HepG2 (cell line): Measurements from ENCODE around the gene LIPC. TPM values are rescaled to one million over a fixed set of nuclear protein-coding genes. Genes with fewer than 3 reads are reported as not detected.

Experiments
- CBFB ChIP-seq: sonication (generic); formaldehyde crosslinking; IDR thresholded peaks from 2 replicates; pipeline ENCODE4 v1.4.0; 2020; ENCODE audit warnings: missing genetic modification reagents
- CCDC6 ChIP-seq: sonication (generic); formaldehyde crosslinking; IDR thresholded peaks from 2 replicates; pipeline ENCODE4 v1.8.1; 2022; ENCODE audit warnings: mild to moderate bottlenecking, missing genetic modification reagents, moderate library complexity
- FOSL2 ChIP-seq: sonication (generic); formaldehyde crosslinking; IDR thresholded peaks from 2 replicates; pipeline ENCODE4 v1.4.0; 2020; ENCODE audit warnings: missing genetic modification reagents
- HDAC6 ChIP-seq: fragments of 200-600 bp; sonication (generic); IDR thresholded peaks from 2 replicates; pipeline ENCODE4 v1.7.0; 2017; ENCODE audit warnings: mild to moderate bottlenecking, antibody characterized with exemption, low read length, low read depth
- HNRNPK ChIP-seq: fragments of 200-400 bp; formaldehyde crosslinking; IDR thresholded peaks from 2 replicates; pipeline ENCODE4 v1.6.1; 2018; ENCODE audit warnings: low read length, low read depth, moderate library complexity, mild to moderate bottlenecking; ENCODE audit not compliant: poor library complexity, severe bottlenecking
- HOMEZ ChIP-seq: IDR thresholded peaks from 2 replicates; pipeline ENCODE4 v1.6.1; 2016; ENCODE audit warnings: low read depth
- MLLT10 ChIP-seq: sonication (generic); formaldehyde crosslinking; IDR thresholded peaks from 2 replicates; pipeline ENCODE4 v1.4.0; 2020; ENCODE audit warnings: missing genetic modification reagents
- SALL2 ChIP-seq: sonication (generic); formaldehyde crosslinking; IDR thresholded peaks from 2 replicates; pipeline ENCODE4 v1.8.1; 2023; ENCODE audit warnings: mild to moderate bottlenecking, missing genetic modification reagents, inconsistent platforms
- ZBTB44 ChIP-seq: sonication (generic); formaldehyde crosslinking; IDR thresholded peaks from 2 replicates; pipeline ENCODE4 v1.4.0; 2020; ENCODE audit warnings: missing genetic modification reagents
- ZNF362 ChIP-seq: sonication (generic); formaldehyde crosslinking; IDR thresholded peaks from 2 replicates; pipeline ENCODE4 v1.4.0; 2020; ENCODE audit warnings: missing genetic modification reagents, mild to moderate bottlenecking, borderline replicate concordance
- ZSCAN21 ChIP-seq: sonication (generic); formaldehyde crosslinking; IDR thresholded peaks from 2 replicates; pipeline ENCODE4 v1.8.0; 2022; ENCODE audit warnings: mild to moderate bottlenecking, missing genetic modification reagents, moderate library complexity, borderline replicate concordance
- polyA plus RNA-seq, 8 experiments: library from polyadenylated mRNA; depleted of rRNA in 3 of 8; stranded (reverse) in 7 of 8; unstranded in 1 of 8; fragments of >200 nt; fragmentation: Illumina TruSeq in 4 of 8; extraction: Trizol in 4 of 8; gene quantifications; 2 replicates each; pipeline versions ENCODE4 v1.2.1 to v1.2.3, GENCODE V29; 2011 to 2016; ENCODE audit warnings: low read depth in 4 of 8, missing spikeins in 1 of 8, mixed read lengths in 1 of 8; ENCODE audit not compliant: insufficient read depth in 1 of 8
- total RNA-seq, 5 experiments: library from RNA; depleted of rRNA; stranded (reverse); fragments of >200 nt; fragmentation: Illumina TruSeq; extraction: Trizol; gene quantifications; 2 replicates each; pipeline ENCODE4 v1.2.3, GENCODE V29; 2016; ENCODE audit warnings: low read depth in 1 of 5
- TF ChIP-seq, protein P1 (sequence below): sonication (generic); formaldehyde crosslinking; IDR thresholded peaks from 2 replicates; pipeline ENCODE4 v1.4.0; 2020; ENCODE audit warnings: missing genetic modification reagents
- TF ChIP-seq, protein P2 (sequence below): sonication (generic); formaldehyde crosslinking; IDR thresholded peaks from 2 replicates; pipeline ENCODE4 v1.4.0; 2020; ENCODE audit warnings: missing genetic modification reagents

LIPC gene
- total and polyA plus RNA-seq, 2 of the 13 experiments (the other 11 are each of a cell fraction or from before 2014, with no cell fraction given) = 26.0 to 38.0 TPM

DNA sequence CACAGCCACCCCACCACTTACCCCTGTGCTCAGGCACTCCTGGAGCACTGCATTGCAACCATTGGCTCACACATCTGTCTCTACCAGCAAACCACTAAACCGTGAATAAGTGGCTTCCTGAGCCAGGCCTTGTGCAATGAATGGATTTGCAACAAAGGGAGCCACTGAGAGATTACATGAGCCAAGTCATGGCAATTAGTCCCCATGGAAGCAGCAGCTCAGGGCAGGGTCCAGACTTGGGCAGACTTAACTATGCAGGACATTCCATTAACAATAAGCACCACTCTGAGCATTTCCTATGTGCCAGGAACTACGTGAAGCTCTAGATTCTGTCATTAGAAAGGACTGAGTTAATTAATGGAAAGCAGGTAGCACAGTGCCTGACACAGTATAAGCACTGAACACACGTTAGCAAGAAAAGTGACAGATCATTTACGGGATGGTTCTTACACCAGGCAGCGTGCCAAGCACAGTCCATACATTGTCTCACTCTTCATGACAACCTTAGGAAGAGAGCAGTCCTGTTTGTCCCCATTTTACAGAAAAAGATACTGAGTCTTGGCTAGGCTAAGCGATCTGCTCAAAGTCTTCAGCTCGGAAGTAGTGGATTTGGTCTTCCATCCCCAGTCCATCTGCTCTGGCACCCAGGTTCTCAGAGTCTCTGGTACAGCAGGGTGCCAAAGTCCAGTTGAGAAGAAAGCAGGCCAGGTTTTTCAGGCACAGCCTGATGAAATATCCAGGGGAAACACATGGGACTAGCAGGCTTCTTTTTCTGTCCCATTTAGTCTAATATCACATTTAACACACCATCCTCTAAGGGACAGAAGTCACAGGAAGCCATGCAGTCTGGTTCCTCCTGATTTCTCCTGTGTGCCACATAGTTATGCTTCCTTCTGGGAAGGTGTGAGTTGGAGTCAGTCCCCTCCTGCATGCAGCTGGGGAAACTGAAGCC is 44.1 kb downstream of the LIPC start (continued):
- TF ChIP-seq, protein P1, sequence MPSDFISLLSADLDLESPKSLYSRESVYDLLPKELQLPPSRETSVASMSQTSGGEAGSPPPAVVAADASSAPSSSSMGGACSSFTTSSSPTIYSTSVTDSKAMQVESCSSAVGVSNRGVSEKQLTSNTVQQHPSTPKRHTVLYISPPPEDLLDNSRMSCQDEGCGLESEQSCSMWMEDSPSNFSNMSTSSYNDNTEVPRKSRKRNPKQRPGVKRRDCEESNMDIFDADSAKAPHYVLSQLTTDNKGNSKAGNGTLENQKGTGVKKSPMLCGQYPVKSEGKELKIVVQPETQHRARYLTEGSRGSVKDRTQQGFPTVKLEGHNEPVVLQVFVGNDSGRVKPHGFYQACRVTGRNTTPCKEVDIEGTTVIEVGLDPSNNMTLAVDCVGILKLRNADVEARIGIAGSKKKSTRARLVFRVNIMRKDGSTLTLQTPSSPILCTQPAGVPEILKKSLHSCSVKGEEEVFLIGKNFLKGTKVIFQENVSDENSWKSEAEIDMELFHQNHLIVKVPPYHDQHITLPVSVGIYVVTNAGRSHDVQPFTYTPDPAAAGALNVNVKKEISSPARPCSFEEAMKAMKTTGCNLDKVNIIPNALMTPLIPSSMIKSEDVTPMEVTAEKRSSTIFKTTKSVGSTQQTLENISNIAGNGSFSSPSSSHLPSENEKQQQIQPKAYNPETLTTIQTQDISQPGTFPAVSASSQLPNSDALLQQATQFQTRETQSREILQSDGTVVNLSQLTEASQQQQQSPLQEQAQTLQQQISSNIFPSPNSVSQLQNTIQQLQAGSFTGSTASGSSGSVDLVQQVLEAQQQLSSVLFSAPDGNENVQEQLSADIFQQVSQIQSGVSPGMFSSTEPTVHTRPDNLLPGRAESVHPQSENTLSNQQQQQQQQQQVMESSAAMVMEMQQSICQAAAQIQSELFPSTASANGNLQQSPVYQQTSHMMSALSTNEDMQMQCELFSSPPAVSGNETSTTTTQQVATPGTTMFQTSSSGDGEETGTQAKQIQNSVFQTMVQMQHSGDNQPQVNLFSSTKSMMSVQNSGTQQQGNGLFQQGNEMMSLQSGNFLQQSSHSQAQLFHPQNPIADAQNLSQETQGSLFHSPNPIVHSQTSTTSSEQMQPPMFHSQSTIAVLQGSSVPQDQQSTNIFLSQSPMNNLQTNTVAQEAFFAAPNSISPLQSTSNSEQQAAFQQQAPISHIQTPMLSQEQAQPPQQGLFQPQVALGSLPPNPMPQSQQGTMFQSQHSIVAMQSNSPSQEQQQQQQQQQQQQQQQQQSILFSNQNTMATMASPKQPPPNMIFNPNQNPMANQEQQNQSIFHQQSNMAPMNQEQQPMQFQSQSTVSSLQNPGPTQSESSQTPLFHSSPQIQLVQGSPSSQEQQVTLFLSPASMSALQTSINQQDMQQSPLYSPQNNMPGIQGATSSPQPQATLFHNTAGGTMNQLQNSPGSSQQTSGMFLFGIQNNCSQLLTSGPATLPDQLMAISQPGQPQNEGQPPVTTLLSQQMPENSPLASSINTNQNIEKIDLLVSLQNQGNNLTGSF (CRISPR knock-in tag) = no peak
- peak; percentile 69 for TF ChIP-seq FOSL2 (CRISPR knock-in tag)
- TF ChIP-seq MLLT10 (CRISPR knock-in tag) = no peak
- TF ChIP-seq, protein P2, sequence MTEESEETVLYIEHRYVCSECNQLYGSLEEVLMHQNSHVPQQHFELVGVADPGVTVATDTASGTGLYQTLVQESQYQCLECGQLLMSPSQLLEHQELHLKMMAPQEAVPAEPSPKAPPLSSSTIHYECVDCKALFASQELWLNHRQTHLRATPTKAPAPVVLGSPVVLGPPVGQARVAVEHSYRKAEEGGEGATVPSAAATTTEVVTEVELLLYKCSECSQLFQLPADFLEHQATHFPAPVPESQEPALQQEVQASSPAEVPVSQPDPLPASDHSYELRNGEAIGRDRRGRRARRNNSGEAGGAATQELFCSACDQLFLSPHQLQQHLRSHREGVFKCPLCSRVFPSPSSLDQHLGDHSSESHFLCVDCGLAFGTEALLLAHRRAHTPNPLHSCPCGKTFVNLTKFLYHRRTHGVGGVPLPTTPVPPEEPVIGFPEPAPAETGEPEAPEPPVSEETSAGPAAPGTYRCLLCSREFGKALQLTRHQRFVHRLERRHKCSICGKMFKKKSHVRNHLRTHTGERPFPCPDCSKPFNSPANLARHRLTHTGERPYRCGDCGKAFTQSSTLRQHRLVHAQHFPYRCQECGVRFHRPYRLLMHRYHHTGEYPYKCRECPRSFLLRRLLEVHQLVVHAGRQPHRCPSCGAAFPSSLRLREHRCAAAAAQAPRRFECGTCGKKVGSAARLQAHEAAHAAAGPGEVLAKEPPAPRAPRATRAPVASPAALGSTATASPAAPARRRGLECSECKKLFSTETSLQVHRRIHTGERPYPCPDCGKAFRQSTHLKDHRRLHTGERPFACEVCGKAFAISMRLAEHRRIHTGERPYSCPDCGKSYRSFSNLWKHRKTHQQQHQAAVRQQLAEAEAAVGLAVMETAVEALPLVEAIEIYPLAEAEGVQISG (CRISPR knock-in tag) = 0 out of 2 replicates have a peak, but pooled peaks have one; percentile 6
- TF ChIP-seq CBFB (CRISPR knock-in tag) = no peak
- TF ChIP-seq SALL2 = no peak
- no peak for TF ChIP-seq ZBTB44 (CRISPR knock-in tag)
- no peak for TF ChIP-seq CCDC6
- TF ChIP-seq HOMEZ = 0 out of 2 replicates have a peak, but pooled peaks have one; percentile 27
- TF ChIP-seq HNRNPK = no peak
- 0 out of 2 replicates have a peak, but pooled peaks have one; percentile 31 for TF ChIP-seq ZSCAN21 (CRISPR knock-in tag)
- no peak for TF ChIP-seq ZNF362 (CRISPR knock-in tag)
- no peak for TF ChIP-seq HDAC6
